ENCODE measurements around the gene MTRFR.

DNA sequence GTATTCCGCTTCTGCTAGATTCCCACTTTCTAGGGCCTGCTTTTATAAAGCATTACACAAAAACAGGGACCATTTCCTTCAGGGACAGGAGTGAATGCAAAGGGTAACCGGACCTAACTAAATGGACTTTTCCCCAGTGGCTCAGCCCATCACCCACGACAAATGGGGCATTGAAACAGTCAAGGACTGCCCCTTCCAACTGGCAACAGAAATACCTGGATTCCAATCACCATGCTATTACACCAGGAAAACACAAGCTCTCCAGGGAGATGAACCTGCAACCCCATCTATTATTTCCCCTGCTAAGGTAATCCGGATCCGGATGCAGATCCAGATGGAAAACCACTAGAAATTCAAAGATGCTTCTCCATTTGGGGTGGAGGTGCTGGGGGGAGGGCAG lies 1.3 kb upstream of the MTRFR start:
- TF ChIP-seq, protein P1, sequence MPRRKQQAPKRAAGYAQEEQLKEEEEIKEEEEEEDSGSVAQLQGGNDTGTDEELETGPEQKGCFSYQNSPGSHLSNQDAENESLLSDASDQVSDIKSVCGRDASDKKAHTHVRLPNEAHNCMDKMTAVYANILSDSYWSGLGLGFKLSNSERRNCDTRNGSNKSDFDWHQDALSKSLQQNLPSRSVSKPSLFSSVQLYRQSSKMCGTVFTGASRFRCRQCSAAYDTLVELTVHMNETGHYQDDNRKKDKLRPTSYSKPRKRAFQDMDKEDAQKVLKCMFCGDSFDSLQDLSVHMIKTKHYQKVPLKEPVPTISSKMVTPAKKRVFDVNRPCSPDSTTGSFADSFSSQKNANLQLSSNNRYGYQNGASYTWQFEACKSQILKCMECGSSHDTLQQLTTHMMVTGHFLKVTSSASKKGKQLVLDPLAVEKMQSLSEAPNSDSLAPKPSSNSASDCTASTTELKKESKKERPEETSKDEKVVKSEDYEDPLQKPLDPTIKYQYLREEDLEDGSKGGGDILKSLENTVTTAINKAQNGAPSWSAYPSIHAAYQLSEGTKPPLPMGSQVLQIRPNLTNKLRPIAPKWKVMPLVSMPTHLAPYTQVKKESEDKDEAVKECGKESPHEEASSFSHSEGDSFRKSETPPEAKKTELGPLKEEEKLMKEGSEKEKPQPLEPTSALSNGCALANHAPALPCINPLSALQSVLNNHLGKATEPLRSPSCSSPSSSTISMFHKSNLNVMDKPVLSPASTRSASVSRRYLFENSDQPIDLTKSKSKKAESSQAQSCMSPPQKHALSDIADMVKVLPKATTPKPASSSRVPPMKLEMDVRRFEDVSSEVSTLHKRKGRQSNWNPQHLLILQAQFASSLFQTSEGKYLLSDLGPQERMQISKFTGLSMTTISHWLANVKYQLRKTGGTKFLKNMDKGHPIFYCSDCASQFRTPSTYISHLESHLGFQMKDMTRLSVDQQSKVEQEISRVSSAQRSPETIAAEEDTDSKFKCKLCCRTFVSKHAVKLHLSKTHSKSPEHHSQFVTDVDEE (CRISPR knock-in tag; IDR thresholded peaks at IDR 0.05), result no peak
- TF ChIP-seq ISL1 (CRISPR knock-in tag; IDR thresholded peaks at IDR 0.05), result no peak

Measured in SK-N-SH treated with all-trans-retinoic acid at 6 μM for 48 hours (cell line).